Lower lobe of right lung (tissue), 2 donors: ENCODE data around the gene FBXW11. TPM values are rescaled to one million over a fixed set of nuclear protein-coding genes. Genes with fewer than 3 reads are reported as not detected.

Experiments used
- ATAC-seq, 2 donors: fragments of 200-7000 bp; cut with Tn5 transposase; one replicate each; pipeline ENCODE4 v1.9.1; 2020 to 2022; ENCODE audit warnings: mild to moderate bottlenecking in 2 of 2, moderate library complexity in 2 of 2
- DNase-seq: peaks from one replicate; pipeline ENCODE4 v3.0.0-alpha.2; 2020
- H3K27ac ChIP-seq: fragments of 200-600 bp; one replicate; pipeline ENCODE4 v1.8.0; 2022
- H3K27me3 ChIP-seq: fragments of 200-600 bp; one replicate; pipeline ENCODE4 v1.8.0; 2022; ENCODE audit warnings: low read depth
- H3K36me3 ChIP-seq: fragments of 200-600 bp; one replicate; pipeline ENCODE4 v1.8.0; 2022; ENCODE audit warnings: mild to moderate bottlenecking
- H3K4me1 ChIP-seq: fragments of 200-600 bp; one replicate; pipeline ENCODE4 v1.8.0; 2022
- H3K4me3 ChIP-seq: fragments of 200-600 bp; one replicate; pipeline ENCODE4 v1.8.0; 2022; ENCODE audit warnings: mild to moderate bottlenecking
- H3K9me3 ChIP-seq: fragments of 200-600 bp; one replicate; pipeline ENCODE4 v1.8.0; 2022
- CTCF ChIP-seq: fragments of 200-600 bp; IDR thresholded peaks from one replicate; pipeline ENCODE4 v1.8.0; 2022; ENCODE audit warnings: antibody characterized with exemption, mild to moderate bottlenecking
- intact Hi-C: fragments of 100-400 bp; cut with DNase I; formaldehyde crosslinking; loops from one replicate; pipeline ENCODE4 v1.11.0; 2022
- total RNA-seq: library from RNA; stranded (reverse); fragmentation: NEBNext Ultra II Directional; extraction: Animal tissue kit (Norgen Biotek cat#: 25700); gene quantifications from one replicate; pipeline ENCODE4 v1.2.1, GENCODE V29; 2021
- donor health status: DM: no; HTN: yes; CAD: no; lungs with severe emphysema.

The FBXW11 gene
- total RNA-seq, 1 donor from 2014 or later = 52.8 TPM

GRCh38 chr5:171898386-171898785 is 108.1 kb downstream of the FBXW11 start:
- H3K4me1 ChIP-seq = no peaks in the 10 kb centered on the region
- H3K9me3 ChIP-seq = no peaks in the 10 kb centered on the region
- H3K4me3 ChIP-seq = no peak overlapping the region
- H3K27ac ChIP-seq = no peak overlapping the region
- H3K27me3 ChIP-seq = no peaks in the 10 kb centered on the region
- no peak for TF ChIP-seq CTCF
- no peak for DNase-seq
- peaks cover 29% of the 10 kb centered on the region for H3K36me3 ChIP-seq
- intact Hi-C loops = no loop called here
- ATAC-seq = no peak

- DNase-seq = no peak
- TF ChIP-seq CTCF = no peak
- Histone ChIP-seq H3K4me3 (no peak overlapping the region), H3K4me1 (no peaks in the 10 kb centered on the region), H3K27ac (no peak overlapping the region), H3K9me3 (no peaks in the 10 kb centered on the region), H3K27me3 (no peaks in the 10 kb centered on the region), H3K36me3 (peaks cover 29% of the 10 kb centered on the region)
- intact Hi-C loops = no loop called here
- no peak for ATAC-seq
Observed at GRCh38 chr5:171897231-171897630, 109.2 kb downstream of the FBXW11 start.

- ATAC-seq (no peak), DNase-seq (no peak)
- Histone ChIP-seq H3K27ac (no peak overlapping the region), H3K4me3 (no peak overlapping the region), H3K9me3 (no peaks in the 10 kb centered on the region), H3K27me3 (no peaks in the 10 kb centered on the region), H3K4me1 (no peaks in the 10 kb centered on the region), H3K36me3 (peaks cover 48% of the 10 kb centered on the region)
- TF ChIP-seq CTCF = no peak
- intact Hi-C loops = no loop called here
Observed at GRCh38 chr5:171895081-171895480, 111.4 kb downstream of the FBXW11 start.

- no peak for DNase-seq
- Histone ChIP-seq H3K27me3 (no peaks in the 10 kb centered on the region), H3K36me3 (peaks cover 55% of the 10 kb centered on the region), H3K4me3 (no peak overlapping the region), H3K27ac (no peak overlapping the region), H3K4me1 (no peaks in the 10 kb centered on the region), H3K9me3 (no peaks in the 10 kb centered on the region)
- no peak for TF ChIP-seq CTCF
- intact Hi-C loops = no loop called here
- ATAC-seq = no peak
Observed at GRCh38 chr5:171893290-171893886, 113.0 kb downstream of the FBXW11 start.

GRCh38 chr5:171891595-171891994 is 114.8 kb downstream of the FBXW11 start:
- TF ChIP-seq CTCF = no peak
- Histone ChIP-seq H3K4me3 (no peak overlapping the region), H3K9me3 (no peaks in the 10 kb centered on the region), H3K27me3 (no peaks in the 10 kb centered on the region), H3K27ac (no peak overlapping the region), H3K36me3 (peaks cover 51% of the 10 kb centered on the region), H3K4me1 (no peaks in the 10 kb centered on the region)
- ATAC-seq (no peak), DNase-seq (no peak)
- intact Hi-C loops = no loop called here
